Osteoblast (primary cell): ENCODE measurements around the gene MIB2. TPM values are rescaled to one million over a fixed set of nuclear protein-coding genes. Genes with fewer than 3 reads are reported as not detected.
"Not testable (repeated sequence)": the region's sequence is repeated elsewhere in the genome, so short reads cannot be mapped to it uniquely, and the experiment has no call there.

ENCODE experiments used
- DNase-seq: peaks from one replicate; pipeline ENCODE4 v3.0.0; 2011; ENCODE audit warnings: low spot score, mixed read lengths; ENCODE audit not compliant: insufficient read length; ENCODE audit errors: missing footprints
- H2AFZ ChIP-seq: 2 replicates; pipeline ENCODE4 v1.6.0; 2011; ENCODE audit warnings: mild to moderate bottlenecking, low read length
- H3K27ac ChIP-seq: 2 replicates; pipeline ENCODE4 v1.5.1; 2011; ENCODE audit warnings: mild to moderate bottlenecking, low read depth, low read length, moderate library complexity
- H3K27me3 ChIP-seq: 2 replicates; pipeline ENCODE4 v1.6.0; 2012; ENCODE audit warnings: mild to moderate bottlenecking, control low read depth, inconsistent platforms, low read length, moderate library complexity; ENCODE audit not compliant: insufficient read depth
- H3K36me3 ChIP-seq: 2 replicates; pipeline ENCODE4 v1.5.1; 2011; ENCODE audit warnings: mild to moderate bottlenecking, low read length, control low read depth, moderate library complexity; ENCODE audit not compliant: insufficient read depth
- H3K4me1 ChIP-seq: 2 replicates; pipeline ENCODE4 v1.5.1; 2011; ENCODE audit warnings: mild to moderate bottlenecking, low read length, control low read depth, moderate library complexity; ENCODE audit not compliant: insufficient read depth
- H3K4me2 ChIP-seq: 2 replicates; pipeline ENCODE4 v1.6.0; 2011; ENCODE audit warnings: mild to moderate bottlenecking, low read length; ENCODE audit not compliant: insufficient read depth
- H3K4me3 ChIP-seq: fragments of 200-600 bp; sonication (generic); 3 replicates; pipeline ENCODE4 v1.5.1; 2012; ENCODE audit warnings: mild to moderate bottlenecking, low read length, inconsistent platforms; ENCODE audit not compliant: insufficient read depth
- H3K79me2 ChIP-seq: 2 replicates; pipeline ENCODE4 v1.6.0; 2012; ENCODE audit warnings: mild to moderate bottlenecking, low read length, control low read depth, inconsistent platforms; ENCODE audit not compliant: insufficient read depth
- H3K9me3 ChIP-seq: 2 replicates; pipeline ENCODE4 v1.5.1; 2011; ENCODE audit warnings: low read depth, low read length, control low read depth
- H4K20me1 ChIP-seq: 2 replicates; pipeline ENCODE4 v1.6.0; 2012; ENCODE audit warnings: mild to moderate bottlenecking, low read length, control low read depth; ENCODE audit not compliant: insufficient read depth
- CTCF ChIP-seq: IDR thresholded peaks from 2 replicates; pipeline ENCODE4 v1.5.1; 2011; ENCODE audit warnings: mild to moderate bottlenecking, low read depth, low read length, moderate library complexity; ENCODE audit errors: extremely low read depth
- total RNA-seq: library from RNA; depleted of rRNA; stranded (reverse); fragments of >200 nt; gene quantifications from 2 replicates; pipeline ENCODE4 v1.2.3, GENCODE V29; 2012

MIB2 gene
- total RNA-seq, 1 donor, result 80.7 TPM

- TF ChIP-seq CTCF, result no peak
- Histone ChIP-seq H3K4me2 (no peak within 1 kb of the TSS), H3K27ac (no peak within 1 kb of the TSS), H3K79me2 (no peaks in the 10 kb centered on the region), H4K20me1 (peaks cover 6% of the 10 kb centered on the region), H2AFZ (no peak within 1 kb of the TSS), H3K4me1 (no peaks in the 10 kb centered on the region), H3K36me3 (peaks cover 4% of the 10 kb centered on the region), H3K4me3 (no peak within 1 kb of the TSS), H3K9me3 (no peaks in the 10 kb centered on the region), H3K27me3 (peaks cover 8% of the 10 kb centered on the region)
- DNase-seq, result peak; percentile 97
Observed at GRCh38 chr1:1631782-1632420, 16.6 kb downstream of the MIB2 start, which contains the start of gene MMP23B. Gene MMP23B (plus strand): TSS chr1:1632173. CDS start chr1:1632219, 46 bp downstream.

DNA sequence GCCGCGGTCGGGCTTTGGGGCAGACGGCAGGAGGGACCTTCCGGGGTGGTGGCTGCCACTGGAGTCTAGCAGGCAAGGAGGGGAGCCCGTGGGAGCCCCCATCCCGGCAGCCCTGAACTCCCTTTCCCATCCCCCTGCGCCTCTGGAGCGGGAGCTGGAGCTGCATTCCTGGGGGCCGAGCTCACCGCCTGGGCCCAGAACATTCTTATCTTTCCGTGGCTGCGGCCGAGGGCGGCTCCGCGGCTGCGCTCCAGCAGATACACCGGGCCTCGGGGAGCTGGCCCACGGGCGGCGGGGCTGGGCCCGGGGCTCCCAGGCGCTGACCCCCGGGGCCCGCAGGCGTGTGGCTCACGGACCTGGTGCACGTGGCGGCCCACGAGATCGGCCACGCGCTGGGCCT, 18.1 kb downstream of the MIB2 start:
- not testable (repeated sequence) for H3K4me1 ChIP-seq, H3K4me2 ChIP-seq, H2AFZ ChIP-seq, H3K4me3 ChIP-seq, H3K9me3 ChIP-seq, H3K27ac ChIP-seq, DNase-seq, H3K79me2 ChIP-seq, H3K36me3 ChIP-seq, H3K27me3 ChIP-seq, H4K20me1 ChIP-seq

- not testable (repeated sequence) for H3K4me2 ChIP-seq, DNase-seq, H3K9me3 ChIP-seq, H2AFZ ChIP-seq, H4K20me1 ChIP-seq, H3K79me2 ChIP-seq, H3K36me3 ChIP-seq, H3K27me3 ChIP-seq, H3K4me1 ChIP-seq, H3K27ac ChIP-seq, H3K4me3 ChIP-seq
Observed at GRCh38 chr1:1634613-1635012, 19.3 kb downstream of the MIB2 start.

- H2AFZ ChIP-seq, H3K27me3 ChIP-seq, H4K20me1 ChIP-seq, H3K27ac ChIP-seq, H3K9me3 ChIP-seq, H3K4me2 ChIP-seq, H3K79me2 ChIP-seq, H3K4me1 ChIP-seq, H3K4me3 ChIP-seq, H3K36me3 ChIP-seq: not testable (repeated sequence)
- peak; percentile 71 for DNase-seq
Observed at GRCh38 chr1:1636621-1637478, 21.6 kb downstream of the MIB2 start.

DNA sequence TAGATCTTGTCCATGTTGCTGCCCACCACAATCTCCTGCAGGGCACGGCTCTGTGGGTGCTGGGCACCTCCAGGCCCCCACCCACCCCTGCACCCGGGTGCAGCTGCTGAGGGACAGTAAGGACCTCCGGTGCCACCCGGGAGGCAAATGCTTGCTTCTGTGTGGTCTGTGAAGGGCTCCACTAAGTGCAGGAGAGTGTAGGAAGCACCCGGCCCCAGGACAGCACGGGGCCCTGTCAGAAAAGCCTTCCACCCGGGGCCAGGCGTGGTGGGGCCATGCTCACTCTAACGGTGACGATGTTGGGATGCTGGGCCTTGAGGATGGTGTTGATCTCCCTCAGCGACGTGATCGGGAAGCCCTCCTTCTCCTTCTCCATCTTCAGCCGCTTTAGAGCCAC, 22.2 kb downstream of the MIB2 start:
- not testable (repeated sequence) for H3K4me1 ChIP-seq, H2AFZ ChIP-seq, H3K36me3 ChIP-seq

GRCh38 chr1:1638528-1638927, 23.2 kb downstream of the MIB2 start:
- not testable (repeated sequence) for H4K20me1 ChIP-seq, H3K27me3 ChIP-seq, H3K27ac ChIP-seq, H3K4me2 ChIP-seq, H3K4me3 ChIP-seq, H3K4me1 ChIP-seq, H3K79me2 ChIP-seq, DNase-seq, H3K9me3 ChIP-seq, H3K36me3 ChIP-seq, H2AFZ ChIP-seq

More for the DNA sequence above, 22.2 kb downstream of the MIB2 start:
- not testable (repeated sequence) for H3K27me3 ChIP-seq, H3K79me2 ChIP-seq, H3K9me3 ChIP-seq, H3K4me3 ChIP-seq, H3K4me2 ChIP-seq, H4K20me1 ChIP-seq, H3K27ac ChIP-seq
- DNase-seq, result peak; percentile 10

DNA sequence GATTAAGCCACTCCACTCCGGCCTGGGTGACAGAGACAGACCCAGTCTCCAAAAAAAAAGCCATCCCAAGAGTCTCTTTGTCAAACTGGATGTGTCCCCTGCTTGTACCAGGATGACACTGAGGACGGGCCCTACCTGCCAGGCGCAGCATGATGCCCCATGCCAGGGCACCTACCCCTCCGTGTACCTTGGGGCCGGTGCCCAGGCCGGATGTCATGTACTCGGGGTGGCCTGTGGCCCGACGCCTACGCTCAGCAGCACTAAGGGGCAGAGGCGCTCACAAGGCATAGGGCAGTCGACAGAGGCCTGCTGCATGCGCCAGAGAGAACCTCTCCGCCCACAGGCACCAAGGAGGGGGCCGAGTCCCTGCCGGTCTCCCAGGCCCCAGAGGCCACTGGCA, 24.1 kb downstream of the MIB2 start:
- not testable (repeated sequence) for H3K27me3 ChIP-seq, H3K9me3 ChIP-seq, H3K79me2 ChIP-seq, H3K4me3 ChIP-seq, H3K36me3 ChIP-seq, H3K27ac ChIP-seq, H2AFZ ChIP-seq, DNase-seq, H3K4me2 ChIP-seq, H4K20me1 ChIP-seq, H3K4me1 ChIP-seq

DNA sequence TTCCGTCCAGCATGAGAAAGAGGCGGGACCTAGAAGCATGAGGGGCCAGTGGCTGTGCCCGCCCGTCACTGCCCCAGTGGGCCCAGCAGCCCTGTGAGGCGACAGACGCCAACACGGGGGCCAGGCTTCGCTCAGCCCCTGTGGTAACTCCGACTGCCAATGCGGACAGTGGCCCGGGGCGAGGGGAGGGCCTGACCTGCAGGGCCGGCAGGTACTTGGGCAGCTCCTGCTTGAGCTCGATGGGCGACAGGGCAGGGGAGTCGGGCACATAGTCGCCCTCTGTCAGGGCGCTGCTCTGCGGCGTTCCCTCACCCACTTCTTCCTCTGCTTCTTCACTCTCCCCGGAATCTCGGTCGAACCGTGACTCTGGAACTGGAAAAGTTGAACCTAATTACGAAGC, 24.8 kb downstream of the MIB2 start:
- not testable (repeated sequence) for DNase-seq, H3K27ac ChIP-seq, H3K4me1 ChIP-seq, H2AFZ ChIP-seq, H3K79me2 ChIP-seq, H3K4me2 ChIP-seq, H3K9me3 ChIP-seq, H3K27me3 ChIP-seq, H4K20me1 ChIP-seq, H3K36me3 ChIP-seq, H3K4me3 ChIP-seq
